Neural cell (in vitro differentiated cells): ENCODE measurements around the gene ZNF628. TPM values are rescaled to one million over a fixed set of nuclear protein-coding genes. Genes with fewer than 3 reads are reported as not detected.

Experiments used
- H2AFZ ChIP-seq: fragments of 200-600, 300-800 bp; sonication (generic), shearing (Covaris generic); 2 replicates; pipeline ENCODE4 v1.6.0; 2014; ENCODE audit warnings: low read depth, mild to moderate bottlenecking, antibody characterized with exemption, low read length, moderate library complexity
- H3F3A ChIP-seq: fragments of 200-600 bp; shearing (Covaris generic); 2 replicates; pipeline ENCODE4 v1.6.1; 2016; ENCODE audit warnings: mild to moderate bottlenecking, moderate library complexity, mixed read lengths, antibody characterized with exemption, low read length; ENCODE audit not compliant: insufficient read depth, poor library complexity, severe bottlenecking
- H3K27ac ChIP-seq: fragments of 200-600, 300-800 bp; sonication (generic), shearing (Covaris generic); 2 replicates; pipeline ENCODE4 v1.5.1; 2014; ENCODE audit warnings: mild to moderate bottlenecking, low read length, moderate library complexity
- H3K27me3 ChIP-seq: fragments of 300-800, 200-600 bp; sonication (generic), shearing (Covaris generic); 2 replicates; pipeline ENCODE4 v1.6.0; 2014; ENCODE audit warnings: mild to moderate bottlenecking, low read depth, low read length, moderate library complexity; ENCODE audit not compliant: insufficient read depth
- H3K36me3 ChIP-seq: fragments of 300-800, 200-600 bp; sonication (generic), shearing (Covaris generic); 2 replicates; pipeline ENCODE4 v1.5.1; 2014; ENCODE audit warnings: mild to moderate bottlenecking, antibody characterized with exemption, low read length, moderate library complexity; ENCODE audit not compliant: insufficient read depth
- H3K4me2 ChIP-seq: fragments of 300-800, 200-600 bp; sonication (generic), shearing (Covaris generic); 2 replicates; pipeline ENCODE4 v1.6.0; 2014; ENCODE audit warnings: mild to moderate bottlenecking, low read length
- H3K4me3 ChIP-seq: fragments of 300-800, 200-600 bp; sonication (generic), shearing (Covaris generic); 2 replicates; pipeline ENCODE4 v1.5.1; 2014; ENCODE audit warnings: mild to moderate bottlenecking, low read length, moderate library complexity
- H3K79me2 ChIP-seq: fragments of 200-600 bp; shearing (Covaris generic); replicated peaks from 2 replicates; pipeline ENCODE4 v1.6.0; 2014; ENCODE audit warnings: mild to moderate bottlenecking, low read length, moderate library complexity; ENCODE audit not compliant: insufficient read depth
- H3K9ac ChIP-seq: fragments of 300-800, 200-600 bp; sonication (generic), shearing (Covaris generic); 2 replicates; pipeline ENCODE4 v1.6.1; 2016; ENCODE audit warnings: mild to moderate bottlenecking, low read length, mixed read lengths
- H3K9me2 ChIP-seq: fragments of 200-600 bp; shearing (Covaris generic); 2 replicates; pipeline ENCODE4 v1.6.1; 2016; ENCODE audit warnings: mild to moderate bottlenecking, low read length, mixed read lengths; ENCODE audit not compliant: insufficient read depth
- H3K9me3 ChIP-seq: fragments of 200-600, 300-800 bp; sonication (generic), shearing (Covaris generic); 2 replicates; pipeline ENCODE4 v1.6.1; 2016; ENCODE audit warnings: mild to moderate bottlenecking, mixed run types, low read length, moderate library complexity, mixed read lengths
- H4K20me1 ChIP-seq: fragments of 200-600 bp; shearing (Covaris generic); 2 replicates; pipeline ENCODE4 v1.6.1; 2016; ENCODE audit warnings: mild to moderate bottlenecking, mixed run types; ENCODE audit not compliant: insufficient read depth
- CTCF ChIP-seq: fragments of 450-650 bp; IDR thresholded peaks from 2 replicates; pipeline ENCODE4 v1.5.1; 2014; ENCODE audit warnings: antibody characterized with exemption, mild to moderate bottlenecking, moderate library complexity; ENCODE audit not compliant: poor library complexity, severe bottlenecking
- EP300 ChIP-seq: fragments of 450-650 bp; conservative IDR thresholded peaks from 2 replicates; pipeline ENCODE4 v1.6.1; 2014; ENCODE audit warnings: antibody characterized with exemption, mild to moderate bottlenecking, moderate library complexity; ENCODE audit not compliant: poor library complexity, severe bottlenecking
- EZH2 ChIP-seq: fragments of 200-600, 300-800 bp; shearing (Covaris generic), sonication (generic); IDR thresholded peaks from 2 replicates; pipeline ENCODE4 v1.6.1; 2014; ENCODE audit warnings: antibody characterized with exemption, low read length, borderline replicate concordance, mild to moderate bottlenecking; ENCODE audit not compliant: insufficient read depth, poor library complexity, severe bottlenecking
- MXI1 ChIP-seq: fragments of 450-650 bp; conservative IDR thresholded peaks from 2 replicates; pipeline ENCODE4 v1.6.1; 2014; ENCODE audit warnings: antibody characterized with exemption, mild to moderate bottlenecking; ENCODE audit not compliant: poor library complexity, severe bottlenecking
- POLR2AphosphoS5 ChIP-seq: IDR thresholded peaks from 2 replicates; pipeline ENCODE4 v1.6.1; 2012
- RAD21 ChIP-seq: fragments of 450-650 bp; conservative IDR thresholded peaks from 2 replicates; pipeline ENCODE4 v1.6.1; 2014; ENCODE audit warnings: antibody characterized with exemption, mild to moderate bottlenecking, moderate library complexity
- REST ChIP-seq: IDR thresholded peaks from 2 replicates; pipeline ENCODE4 v1.6.1; 2012; ENCODE audit warnings: borderline replicate concordance
- SMC3 ChIP-seq: fragments of 450-650 bp; conservative IDR thresholded peaks from 2 replicates; pipeline ENCODE4 v1.6.1; 2014; ENCODE audit warnings: antibody characterized with exemption, mild to moderate bottlenecking, moderate library complexity; ENCODE audit not compliant: poor library complexity
- TAF1 ChIP-seq: IDR thresholded peaks from 2 replicates; pipeline ENCODE4 v1.6.1; 2012; ENCODE audit warnings: low read depth
- polyA plus RNA-seq: library from polyadenylated mRNA; depleted of rRNA; stranded (reverse); fragments of >200 nt; gene quantifications from 2 replicates; pipeline ENCODE4 v1.2.3, GENCODE V29; 2014

The ZNF628 gene
- polyA plus RNA-seq, 1 donor from 2014 or later, result 0.37 TPM

- TF ChIP-seq CTCF (no peak), POLR2AphosphoS5 (no peak), MXI1 (no peak), REST (no peak), EP300 (no peak), RAD21 (no peak), TAF1 (no peak), SMC3 (no peak), EZH2 (no peak)
- no peaks in the 10 kb centered on the region for H3F3A ChIP-seq
- H3K27me3 ChIP-seq, result no peaks in the 10 kb centered on the region
- no peaks in the 10 kb centered on the region for H3K36me3 ChIP-seq
- H3K4me3 ChIP-seq, result no peak within 1 kb of the TSS
- H4K20me1 ChIP-seq, result no peaks in the 10 kb centered on the region
- peak within 1 kb of the TSS; percentile 3 for H3K9ac ChIP-seq
- H3K4me2 ChIP-seq, result no peak within 1 kb of the TSS
- H3K27ac ChIP-seq, result no peak within 1 kb of the TSS
- no peaks in the 10 kb centered on the region for H3K9me2 ChIP-seq
- H3K79me2 ChIP-seq, result no peaks in the 10 kb centered on the region
- H2AFZ ChIP-seq, result peak within 1 kb of the TSS; percentile 4
- no peaks in the 10 kb centered on the region for H3K9me3 ChIP-seq
Observed at GRCh38 chr19:55464662-55465054, 11.8 kb upstream of the ZNF628 start, which contains the start of gene C19orf85. C19orf85 (minus strand) TSS chr19:55464751; CDS start chr19:55464554, 197 bp downstream.

- no peak overlapping the region for H3K27ac ChIP-seq
Observed at GRCh38 chr19:55465460-55466240, 10.8 kb upstream of the ZNF628 start.

More at GRCh38 chr19:55465460-55466240, 10.8 kb upstream of the ZNF628 start:
- TF ChIP-seq EZH2 (no peak), RAD21 (no peak), EP300 (no peak), SMC3 (no peak), CTCF (no peak), MXI1 (no peak), TAF1 (no peak), POLR2AphosphoS5 (no peak), REST (no peak)
- no peaks in the 10 kb centered on the region for H3F3A ChIP-seq
- H3K4me2 ChIP-seq, result no peak overlapping the region
- H3K9ac ChIP-seq, result no peak overlapping the region
- no peaks in the 10 kb centered on the region for H3K79me2 ChIP-seq
- no peaks in the 10 kb centered on the region for H4K20me1 ChIP-seq
- H3K4me3 ChIP-seq, result no peak overlapping the region
- no peaks in the 10 kb centered on the region for H3K9me3 ChIP-seq
- H3K27me3 ChIP-seq, result no peaks in the 10 kb centered on the region
- H2AFZ ChIP-seq, result no peak overlapping the region
- no peaks in the 10 kb centered on the region for H3K9me2 ChIP-seq
- no peaks in the 10 kb centered on the region for H3K36me3 ChIP-seq
